Common myeloid progenitor, CD34-positive (primary cell): ENCODE results near the gene GNPTAB.
"Not testable (repeated sequence)": the region's sequence is repeated elsewhere in the genome, so short reads cannot be mapped to it uniquely, and the experiment has no call there.

Source experiments
- CTCF ChIA-PET: fragments of 350-600 bp; sonication (Branson Sonifier 250); formaldehyde crosslinking; loops from one replicate; lab custom pipeline; 2021; ENCODE audit warnings: antibody characterized with exemption; lab: Charles Lee
- POLR2A ChIA-PET: fragments of 350-600 bp; sonication (Branson Sonifier 250); formaldehyde crosslinking; loops from one replicate; lab custom pipeline; 2021; ENCODE audit warnings: antibody characterized with exemption; lab: Charles Lee
- DNase-seq, 3 donors: peaks; one replicate each; pipeline versions ENCODE4 v3.0.0 to v3.0.0-alpha.2; 2013
- H3K27ac ChIP-seq, 2 experiments: 1 replicate in 1 of 2; 2 replicates in 1 of 2; pipeline ENCODE4 v1.7.0; 2013; ENCODE audit warnings: inconsistent platforms in 2 of 2, low read length in 2 of 2, mild to moderate bottlenecking in 2 of 2, low read depth in 1 of 2, moderate library complexity in 1 of 2; ENCODE audit not compliant: severe bottlenecking in 2 of 2, insufficient read depth in 1 of 2, poor library complexity in 1 of 2
- H3K27me3 ChIP-seq, 5 experiments: replicated peaks in 2 of 5; 1 replicate in 3 of 5; 2 replicates in 2 of 5; pipeline versions ENCODE4 v1.6.1 to v1.7.0; 2013; ENCODE audit warnings: low read length in 4 of 5, mild to moderate bottlenecking in 2 of 5, moderate library complexity in 2 of 5, inconsistent platforms in 1 of 5; ENCODE audit not compliant: insufficient read depth in 5 of 5, control insufficient read depth in 4 of 5
- H3K36me3 ChIP-seq, 4 experiments: 1 replicate in 2 of 4; 2 replicates in 2 of 4; pipeline versions ENCODE4 v1.6.1 to v1.7.0; 2013; ENCODE audit warnings: low read length in 3 of 4, control low read depth in 1 of 4, mild to moderate bottlenecking in 1 of 4; ENCODE audit not compliant: control insufficient read depth in 4 of 4, insufficient read depth in 4 of 4
- H3K4me1 ChIP-seq, 4 experiments: 1 replicate in 3 of 4; 2 replicates in 1 of 4; pipeline versions ENCODE4 v1.6.1 to v1.7.1; 2013; ENCODE audit warnings: low read length in 3 of 4, mild to moderate bottlenecking in 3 of 4, control low read depth in 1 of 4, inconsistent platforms in 1 of 4, moderate library complexity in 1 of 4; ENCODE audit not compliant: control insufficient read depth in 4 of 4, insufficient read depth in 4 of 4; ENCODE audit errors: control extremely low read depth in 1 of 4
- H3K4me3 ChIP-seq, 7 experiments: 1 replicate in 4 of 7; 2 replicates in 3 of 7; pipeline versions ENCODE4 v1.5.1 to v1.7.0; 2013; ENCODE audit warnings: mild to moderate bottlenecking in 7 of 7, low read length in 6 of 7, moderate library complexity in 6 of 7, inconsistent platforms in 2 of 7, low read depth in 2 of 7, control low read depth in 1 of 7; ENCODE audit not compliant: insufficient read depth in 4 of 7, control insufficient read depth in 1 of 7; ENCODE audit errors: extremely low read depth in 1 of 7
- H3K9me3 ChIP-seq, 5 experiments: 1 replicate in 4 of 5; 2 replicates in 1 of 5; pipeline versions ENCODE4 v1.6.1 to v1.7.1; 2013; ENCODE audit warnings: low read length in 4 of 5, mild to moderate bottlenecking in 2 of 5, inconsistent platforms in 1 of 5, low read depth in 1 of 5, moderate library complexity in 1 of 5; ENCODE audit not compliant: control insufficient read depth in 4 of 5, insufficient read depth in 2 of 5; ENCODE audit errors: control extremely low read depth in 1 of 5
- WGBS: methylation state at CpG from one replicate; pipeline ENCODE4 v1.1.5; 2013; ENCODE audit not compliant: insufficient coverage; 5-methylcytosine and 5-hydroxymethylcytosine counted together

The GNPTAB gene

GRCh38 chr12:101859664-101860607 lies 29.2 kb upstream of the GNPTAB start:
- DNase-seq: no peak
- Histone ChIP-seq H3K4me3 (no peak overlapping the region), H3K4me1 (peaks cover 6 to 33% (median 27%) of the 10 kb centered on the region in 4 experiments), H3K27ac (no peak overlapping the region), H3K9me3 (peaks cover 0 to 2% (median 0%) of the 10 kb centered on the region in 5 experiments), H3K27me3 (no peaks in the 10 kb centered on the region), H3K36me3 (no peaks in the 10 kb centered on the region)
- ChIA-PET POLR2A (no interaction called here), CTCF (interaction anchor here (0.7 kb wide), 1 partner anchor 12 kb away, joined by 4 read pairs; no protein-coding TSS in a partner anchor)

- Histone ChIP-seq H3K27me3 (no peaks in the 10 kb centered on the region), H3K4me1 (peaks cover 13 to 45% (median 37%) of the 10 kb centered on the region in 4 experiments), H3K4me3 (no peak overlapping the region), H3K36me3 (no peaks in the 10 kb centered on the region), H3K27ac (no peak overlapping the region), H3K9me3 (no peaks in the 10 kb centered on the region)
- POLR2A ChIA-PET: no interaction called here
- CTCF ChIA-PET: no interaction called here
- DNase-seq: no peak
- 100% methylated on average over 3 of the region's 3 CpGs for WGBS
These were observed 27.6 kb upstream of the GNPTAB start for GRCh38 chr12:101858361-101858760.

- ChIA-PET POLR2A (no interaction called here), CTCF (interaction anchor here (4.0 kb wide), 1 partner anchor 16 kb away, joined by 18 read pairs; no protein-coding TSS in a partner anchor)
- H3K4me3 ChIP-seq: no peak overlapping the region
- no CpG with 5 or more reads among the region's 1 CpG for WGBS
- H3K9me3 ChIP-seq: no peaks in the 10 kb centered on the region
- H3K27me3 ChIP-seq: no peaks in the 10 kb centered on the region
- H3K27ac ChIP-seq: no peak overlapping the region
- H3K4me1 ChIP-seq: peaks cover 13 to 45% (median 37%) of the 10 kb centered on the region in 4 experiments
- H3K36me3 ChIP-seq: no peaks in the 10 kb centered on the region
- DNase-seq: no peak
These were observed 26.3 kb upstream of the GNPTAB start for GRCh38 chr12:101857043-101857558.

- peaks cover 13 to 45% (median 37%) of the 10 kb centered on the region in 4 experiments for H3K4me1 ChIP-seq
- H3K36me3 ChIP-seq, DNase-seq, H3K4me3 ChIP-seq, H3K9me3 ChIP-seq, H3K27me3 ChIP-seq, POLR2A ChIA-PET: not testable (repeated sequence)
- WGBS: 100% methylated on average over 4 of the region's 5 CpGs
- CTCF ChIA-PET: interaction anchor here (2.3 to 4.0 kb wide), 2 partner anchors 10 to 16 kb away, joined by 11 to 18 read pairs; no protein-coding TSS in a partner anchor
- H3K27ac ChIP-seq: peak overlapping the region in 1 of 2 experiments; percentile 81
These were observed 25.9 kb upstream of the GNPTAB start for GRCh38 chr12:101856614-101857013.

- peak overlapping the region in 1 of 7 experiments; percentile 7 for H3K4me3 ChIP-seq
- H3K9me3 ChIP-seq: no peaks in the 10 kb centered on the region
- POLR2A ChIA-PET: interaction anchor here (1.0 to 1.4 kb wide), 3 partner anchors 10 to 47 kb away, joined by 3 to 6 read pairs (median 3); partner anchors contain the start of gene GNPTAB
- WGBS: no CpG with 5 or more reads among the region's 3 CpGs
- H3K4me1 ChIP-seq: peaks cover 13 to 45% (median 39%) of the 10 kb centered on the region in 4 experiments
- H3K27ac ChIP-seq: peak overlapping the region; percentile 51 to 81
- CTCF ChIA-PET: interaction anchor here (0.8 to 4.0 kb wide), 8 partner anchors 11 to 76 kb away, joined by 3 to 18 read pairs (median 4); partner anchors contain the start of gene DRAM1
- no peaks in the 10 kb centered on the region for H3K27me3 ChIP-seq
- peak; percentile 17 to 75 (median 60) for DNase-seq
- no peaks in the 10 kb centered on the region for H3K36me3 ChIP-seq
These were observed 25.2 kb upstream of the GNPTAB start for GRCh38 chr12:101855976-101856375.

GRCh38 chr12:101855364-101855884 lies 24.7 kb upstream of the GNPTAB start:
- POLR2A ChIA-PET: interaction anchor here (1.0 to 1.4 kb wide), 3 partner anchors 11 to 48 kb away, joined by 3 to 6 read pairs (median 3); partner anchors contain the start of gene GNPTAB
- peaks cover 16 to 46% (median 40%) of the 10 kb centered on the region in 4 experiments for H3K4me1 ChIP-seq
- peak overlapping the region in 1 of 7 experiments; percentile 34 for H3K4me3 ChIP-seq
- no peaks in the 10 kb centered on the region for H3K36me3 ChIP-seq
- no peaks in the 10 kb centered on the region for H3K9me3 ChIP-seq
- no peaks in the 10 kb centered on the region for H3K27me3 ChIP-seq
- peak overlapping the region; percentile 51 to 81 for H3K27ac ChIP-seq
- 0% methylated on average over 1 of the region's 3 CpGs for WGBS
- peak; percentile 88 to 98 (median 95) for DNase-seq
- CTCF ChIA-PET: interaction anchor here (0.8 to 4.0 kb wide), 12 partner anchors 10 to 76 kb away, joined by 3 to 18 read pairs (median 3); partner anchors contain the start of gene DRAM1
